ENCODE measurements around the gene TUBA3C. TPM values are rescaled to one million over a fixed set of nuclear protein-coding genes. Genes with fewer than 3 reads are reported as not detected.

Gene TUBA3C
- polyA plus RNA-seq, 1 donor from 2014 or later = not detected

DNA sequence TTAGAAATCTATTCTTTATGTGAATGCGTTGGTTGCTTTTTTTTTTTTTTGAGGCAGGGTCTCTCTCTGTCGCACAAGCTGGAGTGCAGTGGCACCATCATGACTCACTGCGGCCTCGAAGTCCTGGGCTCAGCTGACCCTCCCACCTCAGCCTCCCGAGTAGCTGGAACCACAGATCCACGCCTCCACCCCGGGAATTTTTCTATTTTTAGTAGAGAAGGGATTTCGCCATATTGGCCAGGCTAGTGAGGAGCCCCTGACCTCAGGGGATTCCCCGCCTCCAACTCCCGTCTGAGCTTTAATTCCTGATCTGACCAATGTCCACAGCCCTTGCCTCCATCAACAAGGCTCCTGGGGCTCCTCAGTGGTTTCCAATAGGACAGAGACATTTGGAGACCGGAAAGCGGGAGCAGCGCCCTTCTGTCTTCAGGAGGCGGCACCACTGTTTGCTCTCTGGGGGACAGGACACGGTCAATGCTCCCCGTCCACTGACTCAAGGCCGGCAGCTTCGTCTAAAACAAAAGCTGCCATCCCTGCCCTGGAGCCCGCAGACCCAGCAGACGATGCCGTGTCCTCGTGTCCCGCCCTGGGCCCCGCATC is 503 bp downstream of the TUBA3C start:
- Histone ChIP-seq H3K27me3 (ENCODE audit: insufficient read depth, low read depth, low read length) (no peaks in the 10 kb centered on the region), H3K9me3 (ENCODE audit: low read length) (peaks cover 8% of the 10 kb centered on the region), H3K4me2 (ENCODE audit: low read length) (no peak overlapping the region), H3K27ac (ENCODE audit: low read length) (no peak overlapping the region), H3K9ac (ENCODE audit: low read length) (no peak overlapping the region), H4K20me1 (ENCODE audit: insufficient read depth) (no peaks in the 10 kb centered on the region), H3F3A (ENCODE audit: insufficient read depth, low read length, poor library complexity, severe bottlenecking) (no peaks in the 10 kb centered on the region), H3K4me3 (ENCODE audit: low read length) (no peak overlapping the region), H3K79me2 (replicated peaks; ENCODE audit: insufficient read depth, low read length) (no peaks in the 10 kb centered on the region), H2AFZ (ENCODE audit: low read depth, low read length) (no peak overlapping the region), H3K36me3 (ENCODE audit: insufficient read depth, low read length) (no peaks in the 10 kb centered on the region), H3K9me2 (ENCODE audit: insufficient read depth, low read length) (no peaks in the 10 kb centered on the region)
- TF ChIP-seq TAF1 (IDR thresholded peaks at IDR 0.05; ENCODE audit: low read depth) (no peak), EZH2 (IDR thresholded peaks at IDR 0.05; ENCODE audit: borderline replicate concordance, insufficient read depth, low read length, poor library complexity, severe bottlenecking) (no peak), POLR2AphosphoS5 (IDR thresholded peaks at IDR 0.05) (no peak), SMC3 (conservative IDR thresholded peaks at IDR 0.05; ENCODE audit: poor library complexity) (no peak), MXI1 (conservative IDR thresholded peaks at IDR 0.05; ENCODE audit: poor library complexity, severe bottlenecking) (no peak), RAD21 (conservative IDR thresholded peaks at IDR 0.05) (no peak)

DNA sequence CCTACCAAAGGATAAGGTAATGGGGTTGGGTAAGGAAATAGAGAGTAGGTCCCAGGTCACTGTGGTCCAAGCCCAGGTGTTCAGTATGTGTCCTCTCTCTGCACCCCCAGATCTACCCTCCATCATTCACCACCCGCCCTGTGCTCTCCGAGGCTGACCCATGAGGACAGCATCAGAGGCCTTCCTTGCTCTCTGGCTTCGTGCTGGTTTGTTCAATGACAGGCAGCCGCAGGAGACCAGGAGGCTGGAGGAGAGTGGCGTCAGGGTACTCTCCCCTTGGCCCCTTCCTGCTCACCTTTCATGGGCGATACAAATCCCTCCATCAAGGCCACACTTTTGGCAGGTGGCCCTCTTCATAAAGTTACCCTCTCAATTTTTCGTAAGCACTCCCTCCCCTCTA is 1.7 kb downstream of the TUBA3C start:
- Histone ChIP-seq H3K36me3 (ENCODE audit: insufficient read depth, low read length) (no peaks in the 10 kb centered on the region), H3K4me2 (ENCODE audit: low read length) (no peak overlapping the region), H3K9me3 (ENCODE audit: low read length) (peaks cover 8% of the 10 kb centered on the region), H3K27ac (ENCODE audit: low read length) (no peak overlapping the region), H3F3A (ENCODE audit: insufficient read depth, low read length, poor library complexity, severe bottlenecking) (no peaks in the 10 kb centered on the region), H3K9ac (ENCODE audit: low read length) (no peak overlapping the region), H3K79me2 (replicated peaks; ENCODE audit: insufficient read depth, low read length) (no peaks in the 10 kb centered on the region), H4K20me1 (ENCODE audit: insufficient read depth) (no peaks in the 10 kb centered on the region), H3K4me3 (ENCODE audit: low read length) (no peak overlapping the region), H3K27me3 (ENCODE audit: insufficient read depth, low read depth, low read length) (no peaks in the 10 kb centered on the region), H3K9me2 (ENCODE audit: insufficient read depth, low read length) (no peaks in the 10 kb centered on the region), H2AFZ (ENCODE audit: low read depth, low read length) (no peak overlapping the region)
- no peak for TF ChIP-seq EP300 (conservative IDR thresholded peaks at IDR 0.05; ENCODE audit: poor library complexity, severe bottlenecking)
- no peak for TF ChIP-seq RAD21 (conservative IDR thresholded peaks at IDR 0.05)
- no peak for TF ChIP-seq MXI1 (conservative IDR thresholded peaks at IDR 0.05; ENCODE audit: poor library complexity, severe bottlenecking)
- no peak for TF ChIP-seq EZH2 (IDR thresholded peaks at IDR 0.05; ENCODE audit: borderline replicate concordance, insufficient read depth, low read length, poor library complexity, severe bottlenecking)
- TF ChIP-seq, protein P1, sequence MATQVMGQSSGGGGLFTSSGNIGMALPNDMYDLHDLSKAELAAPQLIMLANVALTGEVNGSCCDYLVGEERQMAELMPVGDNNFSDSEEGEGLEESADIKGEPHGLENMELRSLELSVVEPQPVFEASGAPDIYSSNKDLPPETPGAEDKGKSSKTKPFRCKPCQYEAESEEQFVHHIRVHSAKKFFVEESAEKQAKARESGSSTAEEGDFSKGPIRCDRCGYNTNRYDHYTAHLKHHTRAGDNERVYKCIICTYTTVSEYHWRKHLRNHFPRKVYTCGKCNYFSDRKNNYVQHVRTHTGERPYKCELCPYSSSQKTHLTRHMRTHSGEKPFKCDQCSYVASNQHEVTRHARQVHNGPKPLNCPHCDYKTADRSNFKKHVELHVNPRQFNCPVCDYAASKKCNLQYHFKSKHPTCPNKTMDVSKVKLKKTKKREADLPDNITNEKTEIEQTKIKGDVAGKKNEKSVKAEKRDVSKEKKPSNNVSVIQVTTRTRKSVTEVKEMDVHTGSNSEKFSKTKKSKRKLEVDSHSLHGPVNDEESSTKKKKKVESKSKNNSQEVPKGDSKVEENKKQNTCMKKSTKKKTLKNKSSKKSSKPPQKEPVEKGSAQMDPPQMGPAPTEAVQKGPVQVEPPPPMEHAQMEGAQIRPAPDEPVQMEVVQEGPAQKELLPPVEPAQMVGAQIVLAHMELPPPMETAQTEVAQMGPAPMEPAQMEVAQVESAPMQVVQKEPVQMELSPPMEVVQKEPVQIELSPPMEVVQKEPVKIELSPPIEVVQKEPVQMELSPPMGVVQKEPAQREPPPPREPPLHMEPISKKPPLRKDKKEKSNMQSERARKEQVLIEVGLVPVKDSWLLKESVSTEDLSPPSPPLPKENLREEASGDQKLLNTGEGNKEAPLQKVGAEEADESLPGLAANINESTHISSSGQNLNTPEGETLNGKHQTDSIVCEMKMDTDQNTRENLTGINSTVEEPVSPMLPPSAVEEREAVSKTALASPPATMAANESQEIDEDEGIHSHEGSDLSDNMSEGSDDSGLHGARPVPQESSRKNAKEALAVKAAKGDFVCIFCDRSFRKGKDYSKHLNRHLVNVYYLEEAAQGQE (IDR thresholded peaks at IDR 0.05; ENCODE audit: borderline replicate concordance) = no peak
- TF ChIP-seq, protein P2, sequence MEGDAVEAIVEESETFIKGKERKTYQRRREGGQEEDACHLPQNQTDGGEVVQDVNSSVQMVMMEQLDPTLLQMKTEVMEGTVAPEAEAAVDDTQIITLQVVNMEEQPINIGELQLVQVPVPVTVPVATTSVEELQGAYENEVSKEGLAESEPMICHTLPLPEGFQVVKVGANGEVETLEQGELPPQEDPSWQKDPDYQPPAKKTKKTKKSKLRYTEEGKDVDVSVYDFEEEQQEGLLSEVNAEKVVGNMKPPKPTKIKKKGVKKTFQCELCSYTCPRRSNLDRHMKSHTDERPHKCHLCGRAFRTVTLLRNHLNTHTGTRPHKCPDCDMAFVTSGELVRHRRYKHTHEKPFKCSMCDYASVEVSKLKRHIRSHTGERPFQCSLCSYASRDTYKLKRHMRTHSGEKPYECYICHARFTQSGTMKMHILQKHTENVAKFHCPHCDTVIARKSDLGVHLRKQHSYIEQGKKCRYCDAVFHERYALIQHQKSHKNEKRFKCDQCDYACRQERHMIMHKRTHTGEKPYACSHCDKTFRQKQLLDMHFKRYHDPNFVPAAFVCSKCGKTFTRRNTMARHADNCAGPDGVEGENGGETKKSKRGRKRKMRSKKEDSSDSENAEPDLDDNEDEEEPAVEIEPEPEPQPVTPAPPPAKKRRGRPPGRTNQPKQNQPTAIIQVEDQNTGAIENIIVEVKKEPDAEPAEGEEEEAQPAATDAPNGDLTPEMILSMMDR (IDR thresholded peaks at IDR 0.05; ENCODE audit: poor library complexity, severe bottlenecking) = no peak
- TF ChIP-seq TAF1 (IDR thresholded peaks at IDR 0.05; ENCODE audit: low read depth) = no peak
- TF ChIP-seq POLR2AphosphoS5 (IDR thresholded peaks at IDR 0.05) = no peak
- TF ChIP-seq SMC3 (conservative IDR thresholded peaks at IDR 0.05; ENCODE audit: poor library complexity) = no peak
